Measurements from ENCODE around the gene PF4V1.
"Not testable (repeated sequence)": the region's sequence is repeated elsewhere in the genome, so short reads cannot be mapped to it uniquely, and the experiment has no call there.

Gene PF4V1

GRCh38 chr4:73870260-73870659, 17.2 kb downstream of the PF4V1 start:
- DNase-seq (ENCODE audit: low read depth in 2 of 2): no peak

GRCh38 chr4:73870768-73871167, 17.7 kb downstream of the PF4V1 start:
- DNase-seq (ENCODE audit: low read depth in 2 of 2): no peak

- DNase-seq (ENCODE audit: low read depth in 2 of 2): no peak
Observed at GRCh38 chr4:73871511-73872310, 18.6 kb downstream of the PF4V1 start.

- DNase-seq (ENCODE audit: low read depth in 2 of 2): no peak
Observed at GRCh38 chr4:73872316-73873108, 19.4 kb downstream of the PF4V1 start.

- no peak for DNase-seq (ENCODE audit: low read depth in 2 of 2)
Observed at GRCh38 chr4:73874386-73874785, 21.3 kb downstream of the PF4V1 start.

- DNase-seq (ENCODE audit: low read depth in 2 of 2): no peak
Observed at GRCh38 chr4:73875401-73875800, 22.3 kb downstream of the PF4V1 start.

GRCh38 chr4:73883306-73883705, 30.2 kb downstream of the PF4V1 start:
- DNase-seq (ENCODE audit: low read depth in 2 of 2): no peak

- DNase-seq (ENCODE audit: low read depth in 2 of 2): no peak
Observed at GRCh38 chr4:73885574-73886267, 32.6 kb downstream of the PF4V1 start.

- no peak for DNase-seq (ENCODE audit: low read depth in 2 of 2)
Observed at GRCh38 chr4:73891326-73891725, 38.2 kb downstream of the PF4V1 start.

GRCh38 chr4:73891739-73892405, 38.8 kb downstream of the PF4V1 start:
- DNase-seq (ENCODE audit: low read depth in 2 of 2): no peak

- DNase-seq (ENCODE audit: low read depth in 2 of 2): no peak
Observed at GRCh38 chr4:73892966-73893365, 39.9 kb downstream of the PF4V1 start.

GRCh38 chr4:73894001-73894400, 40.9 kb downstream of the PF4V1 start:
- no peak for DNase-seq (ENCODE audit: low read depth in 2 of 2)

GRCh38 chr4:73895201-73896175, 42.4 kb downstream of the PF4V1 start:
- DNase-seq (ENCODE audit: low read depth in 2 of 2): no peak

- no peak for DNase-seq (ENCODE audit: low read depth in 2 of 2)
Observed at GRCh38 chr4:73896416-73896815, 43.3 kb downstream of the PF4V1 start.

GRCh38 chr4:73897380-73898136, 44.5 kb downstream of the PF4V1 start:
- no peak for DNase-seq (ENCODE audit: low read depth in 2 of 2)

- DNase-seq (ENCODE audit: low read depth in 2 of 2): not testable (repeated sequence)
Observed at GRCh38 chr4:73899338-73899737, 46.2 kb downstream of the PF4V1 start.

GRCh38 chr4:73901031-73901430, 47.9 kb downstream of the PF4V1 start:
- DNase-seq (ENCODE audit: low read depth in 2 of 2): no peak

- no peak for DNase-seq (ENCODE audit: low read depth in 2 of 2)
Observed at GRCh38 chr4:73902038-73902637, 49.0 kb downstream of the PF4V1 start.

GRCh38 chr4:73902817-73903547, 49.9 kb downstream of the PF4V1 start:
- DNase-seq (ENCODE audit: low read depth in 2 of 2): no peak
